ENCODE data around the gene CACNA2D1. TPM values are rescaled to one million over a fixed set of nuclear protein-coding genes. Genes with fewer than 3 reads are reported as not detected.
A peak's percentile ranks its signal among the peaks of the same experiment; 100 is the strongest.

CACNA2D1 gene
- total and polyA plus RNA-seq, 2 donors (not counting 1 experiment from before 2014, with no cell fraction given), result 31.7 to 64.4 TPM

GRCh38 chr7:82330706-82331215, 112.8 kb downstream of the CACNA2D1 start:
- Histone ChIP-seq H2AFZ (ENCODE audit: low read length) (no peak overlapping the region), H3K27ac (ENCODE audit: insufficient read depth, low read length) (no peak overlapping the region), H3K79me2 (ENCODE audit: control insufficient read depth, insufficient read depth, low read length) (no peaks in the 10 kb centered on the region), H3K9ac (ENCODE audit: insufficient read depth, low read length) (no peak overlapping the region), H3K9me3 (ENCODE audit: control insufficient read depth, insufficient read depth, low read depth, low read length) (no peaks in the 10 kb centered on the region), H3K36me3 (ENCODE audit: control insufficient read depth, insufficient read depth, low read length) (no peaks in the 10 kb centered on the region), H3K27me3 (ENCODE audit: control insufficient read depth, insufficient read depth, low read length) (no peaks in the 10 kb centered on the region), H3K4me2 (ENCODE audit: extremely low read depth, insufficient read depth, low read length) (no peak overlapping the region), H3K4me1 (ENCODE audit: control insufficient read depth, extremely low read depth, insufficient read depth, low read length) (no peaks in the 10 kb centered on the region), H4K20me1 (ENCODE audit: control insufficient read depth, extremely low read depth, insufficient read depth, low read length) (no peaks in the 10 kb centered on the region), H3K4me3 (replicated peaks in 1 of 4; ENCODE audit: control extremely low read depth in 1 of 4, insufficient read depth in 1 of 4, low read depth in 3 of 4, low read length in 4 of 4) (no peak overlapping the region)
- TF ChIP-seq EZH2 (IDR thresholded peaks at IDR 0.05; ENCODE audit: low read length, missing control alignments) (no peak), CTCF (conservative IDR thresholded peaks at IDR 0.05 in 1 of 2, IDR thresholded peaks at IDR 0.05 in 1 of 2; ENCODE audit: low read depth in 1 of 2, low read length in 2 of 2) (no peak)
- DNase-seq (ENCODE audit: low read depth in 2 of 2), result no peak

GRCh38 chr7:82327898-82328297, 115.7 kb downstream of the CACNA2D1 start:
- no peak overlapping the region for H3K4me2 ChIP-seq (ENCODE audit: extremely low read depth, insufficient read depth, low read length)
- H3K4me3 ChIP-seq (replicated peaks in 1 of 4; ENCODE audit: control extremely low read depth in 1 of 4, insufficient read depth in 1 of 4, low read depth in 3 of 4, low read length in 4 of 4), result no peak overlapping the region
- H3K4me1 ChIP-seq (ENCODE audit: control insufficient read depth, extremely low read depth, insufficient read depth, low read length), result peaks cover 2% of the 10 kb centered on the region
- DNase-seq (ENCODE audit: low read depth in 2 of 2), result no peak
- no peaks in the 10 kb centered on the region for H4K20me1 ChIP-seq (ENCODE audit: control insufficient read depth, extremely low read depth, insufficient read depth, low read length)
- H3K9me3 ChIP-seq (ENCODE audit: control insufficient read depth, insufficient read depth, low read depth, low read length), result no peaks in the 10 kb centered on the region
- no peak overlapping the region for H2AFZ ChIP-seq (ENCODE audit: low read length)
- no peaks in the 10 kb centered on the region for H3K36me3 ChIP-seq (ENCODE audit: control insufficient read depth, insufficient read depth, low read length)
- no peaks in the 10 kb centered on the region for H3K79me2 ChIP-seq (ENCODE audit: control insufficient read depth, insufficient read depth, low read length)
- TF ChIP-seq EZH2 (IDR thresholded peaks at IDR 0.05; ENCODE audit: low read length, missing control alignments) (no peak), CTCF (conservative IDR thresholded peaks at IDR 0.05 in 1 of 2, IDR thresholded peaks at IDR 0.05 in 1 of 2; ENCODE audit: low read depth in 1 of 2, low read length in 2 of 2) (no peak)
- H3K27me3 ChIP-seq (ENCODE audit: control insufficient read depth, insufficient read depth, low read length), result no peaks in the 10 kb centered on the region
- H3K27ac ChIP-seq (ENCODE audit: insufficient read depth, low read length), result no peak overlapping the region
- no peak overlapping the region for H3K9ac ChIP-seq (ENCODE audit: insufficient read depth, low read length)

GRCh38 chr7:82325416-82325815, 118.2 kb downstream of the CACNA2D1 start:
- H3K4me2 ChIP-seq (ENCODE audit: extremely low read depth, insufficient read depth, low read length), result no peak overlapping the region
- H4K20me1 ChIP-seq (ENCODE audit: control insufficient read depth, extremely low read depth, insufficient read depth, low read length), result no peaks in the 10 kb centered on the region
- TF ChIP-seq CTCF (conservative IDR thresholded peaks at IDR 0.05 in 1 of 2, IDR thresholded peaks at IDR 0.05 in 1 of 2; ENCODE audit: low read depth in 1 of 2, low read length in 2 of 2) (no peak), EZH2 (IDR thresholded peaks at IDR 0.05; ENCODE audit: low read length, missing control alignments) (no peak)
- H3K9ac ChIP-seq (ENCODE audit: insufficient read depth, low read length), result no peak overlapping the region
- no peak overlapping the region for H3K27ac ChIP-seq (ENCODE audit: insufficient read depth, low read length)
- no peak overlapping the region for H3K4me3 ChIP-seq (replicated peaks in 1 of 4; ENCODE audit: control extremely low read depth in 1 of 4, insufficient read depth in 1 of 4, low read depth in 3 of 4, low read length in 4 of 4)
- H3K36me3 ChIP-seq (ENCODE audit: control insufficient read depth, insufficient read depth, low read length), result no peaks in the 10 kb centered on the region
- no peaks in the 10 kb centered on the region for H3K9me3 ChIP-seq (ENCODE audit: control insufficient read depth, insufficient read depth, low read depth, low read length)
- H3K4me1 ChIP-seq (ENCODE audit: control insufficient read depth, extremely low read depth, insufficient read depth, low read length), result peaks cover 2% of the 10 kb centered on the region
- no peaks in the 10 kb centered on the region for H3K79me2 ChIP-seq (ENCODE audit: control insufficient read depth, insufficient read depth, low read length)
- no peak overlapping the region for H2AFZ ChIP-seq (ENCODE audit: low read length)
- peak in 1 of 2 donors; percentile 56 for DNase-seq (ENCODE audit: low read depth in 2 of 2)
- H3K27me3 ChIP-seq (ENCODE audit: control insufficient read depth, insufficient read depth, low read length), result no peaks in the 10 kb centered on the region

Measured in fibroblast of lung (primary cell).